Lower lobe of right lung (tissue), 2 donors: ENCODE measurements around the gene MBNL2. TPM values are rescaled to one million over a fixed set of nuclear protein-coding genes. Genes with fewer than 3 reads are reported as not detected.

Experiments used
- ATAC-seq, 2 donors: fragments of 200-7000 bp; cut with Tn5 transposase; one replicate each; pipeline ENCODE4 v1.9.1; 2020 to 2022; ENCODE audit warnings: mild to moderate bottlenecking in 2 of 2, moderate library complexity in 2 of 2
- DNase-seq: peaks from one replicate; pipeline ENCODE4 v3.0.0-alpha.2; 2020
- H3K27ac ChIP-seq: fragments of 200-600 bp; one replicate; pipeline ENCODE4 v1.8.0; 2022
- H3K27me3 ChIP-seq: fragments of 200-600 bp; one replicate; pipeline ENCODE4 v1.8.0; 2022; ENCODE audit warnings: low read depth
- H3K36me3 ChIP-seq: fragments of 200-600 bp; one replicate; pipeline ENCODE4 v1.8.0; 2022; ENCODE audit warnings: mild to moderate bottlenecking
- H3K4me1 ChIP-seq: fragments of 200-600 bp; one replicate; pipeline ENCODE4 v1.8.0; 2022
- H3K4me3 ChIP-seq: fragments of 200-600 bp; one replicate; pipeline ENCODE4 v1.8.0; 2022; ENCODE audit warnings: mild to moderate bottlenecking
- H3K9me3 ChIP-seq: fragments of 200-600 bp; one replicate; pipeline ENCODE4 v1.8.0; 2022
- intact Hi-C: fragments of 100-400 bp; cut with DNase I; formaldehyde crosslinking; loops from one replicate; pipeline ENCODE4 v1.11.0; 2022
- total RNA-seq: library from RNA; stranded (reverse); fragmentation: NEBNext Ultra II Directional; extraction: Animal tissue kit (Norgen Biotek cat#: 25700); gene quantifications from one replicate; pipeline ENCODE4 v1.2.1, GENCODE V29; 2021
- TF ChIP-seq, protein P1 (sequence below): fragments of 200-600 bp; IDR thresholded peaks from one replicate; pipeline ENCODE4 v1.8.0; 2022; ENCODE audit warnings: antibody characterized with exemption, mild to moderate bottlenecking
- donor health status: DM: no; HTN: yes; CAD: no; lungs with severe emphysema.

MBNL2 gene
- total RNA-seq, 1 donor from 2014 or later = 58.2 TPM

DNA sequence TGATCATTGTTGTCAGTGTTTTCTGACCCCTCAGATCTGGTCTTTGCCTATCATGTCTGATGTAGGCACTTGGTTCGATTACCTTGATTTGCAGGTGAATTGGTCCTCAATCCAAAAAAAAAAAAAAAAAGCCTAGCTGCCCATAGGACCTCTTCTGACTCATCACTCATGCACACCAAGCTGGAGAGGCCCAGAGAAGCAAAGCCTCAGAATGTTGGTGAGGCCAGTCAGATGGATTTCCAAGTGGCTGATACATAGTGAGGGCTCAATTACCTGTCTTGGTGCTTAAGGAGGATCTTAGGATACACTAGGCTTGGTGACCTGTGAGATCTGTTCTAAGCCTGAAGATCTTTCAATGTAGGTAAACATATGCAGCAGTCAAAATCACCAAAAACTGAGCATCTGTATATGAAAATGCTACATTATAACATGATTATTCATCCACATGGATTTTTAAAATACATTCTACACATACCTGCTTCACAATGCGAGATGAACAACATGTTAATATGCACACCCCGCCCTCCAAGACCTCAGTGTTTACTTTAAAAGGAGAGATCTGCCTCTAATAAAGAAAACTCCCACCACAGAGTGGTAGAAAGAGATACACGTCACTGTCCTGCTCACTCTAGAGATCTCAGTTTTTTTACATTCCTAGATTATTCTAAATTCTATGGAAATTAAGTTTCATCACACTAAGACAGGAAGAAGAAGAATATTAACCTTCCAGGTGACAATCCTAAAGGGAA is 132.0 kb downstream of the MBNL2 start:
- TF ChIP-seq, protein P1, sequence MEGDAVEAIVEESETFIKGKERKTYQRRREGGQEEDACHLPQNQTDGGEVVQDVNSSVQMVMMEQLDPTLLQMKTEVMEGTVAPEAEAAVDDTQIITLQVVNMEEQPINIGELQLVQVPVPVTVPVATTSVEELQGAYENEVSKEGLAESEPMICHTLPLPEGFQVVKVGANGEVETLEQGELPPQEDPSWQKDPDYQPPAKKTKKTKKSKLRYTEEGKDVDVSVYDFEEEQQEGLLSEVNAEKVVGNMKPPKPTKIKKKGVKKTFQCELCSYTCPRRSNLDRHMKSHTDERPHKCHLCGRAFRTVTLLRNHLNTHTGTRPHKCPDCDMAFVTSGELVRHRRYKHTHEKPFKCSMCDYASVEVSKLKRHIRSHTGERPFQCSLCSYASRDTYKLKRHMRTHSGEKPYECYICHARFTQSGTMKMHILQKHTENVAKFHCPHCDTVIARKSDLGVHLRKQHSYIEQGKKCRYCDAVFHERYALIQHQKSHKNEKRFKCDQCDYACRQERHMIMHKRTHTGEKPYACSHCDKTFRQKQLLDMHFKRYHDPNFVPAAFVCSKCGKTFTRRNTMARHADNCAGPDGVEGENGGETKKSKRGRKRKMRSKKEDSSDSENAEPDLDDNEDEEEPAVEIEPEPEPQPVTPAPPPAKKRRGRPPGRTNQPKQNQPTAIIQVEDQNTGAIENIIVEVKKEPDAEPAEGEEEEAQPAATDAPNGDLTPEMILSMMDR = no peak
- H3K4me3 ChIP-seq = no peak overlapping the region
- no peak overlapping the region for H3K27ac ChIP-seq
- intact Hi-C loops = loop anchor here (10.0 kb wide), 1 partner anchor 239 kb away; no protein-coding TSS in a partner anchor
- DNase-seq (no peak), ATAC-seq (no peak)
- no peaks in the 10 kb centered on the region for H3K9me3 ChIP-seq
- no peaks in the 10 kb centered on the region for H3K27me3 ChIP-seq
- H3K4me1 ChIP-seq = peaks cover 5% of the 10 kb centered on the region
- H3K36me3 ChIP-seq = peaks cover 54% of the 10 kb centered on the region

DNA sequence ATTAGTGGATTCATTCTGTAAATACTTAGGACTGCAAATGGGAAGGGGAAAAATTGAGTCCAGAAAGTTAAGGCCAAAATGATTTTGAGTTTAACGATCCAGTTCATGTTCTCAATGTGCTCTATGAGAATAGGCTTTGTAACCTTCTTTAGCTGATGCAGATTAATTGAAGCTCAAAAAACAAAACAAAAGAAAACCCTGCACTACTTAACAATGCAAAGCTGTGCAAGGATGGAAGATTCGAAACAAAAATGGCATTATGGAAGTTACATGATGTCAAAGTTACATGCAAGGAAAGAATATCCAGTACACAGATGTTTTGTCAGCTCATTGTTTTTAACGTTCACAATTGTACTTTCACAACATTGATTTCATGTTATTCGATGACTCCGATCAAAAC is 132.7 kb downstream of the MBNL2 start:
- Histone ChIP-seq H3K36me3 (peaks cover 48% of the 10 kb centered on the region), H3K9me3 (no peaks in the 10 kb centered on the region), H3K27ac (no peak overlapping the region), H3K27me3 (no peaks in the 10 kb centered on the region), H3K4me1 (peaks cover 5% of the 10 kb centered on the region), H3K4me3 (no peak overlapping the region)
- intact Hi-C loops = loop anchor here (10.0 kb wide), 1 partner anchor 240 kb away; no protein-coding TSS in a partner anchor
- ATAC-seq (no peak), DNase-seq (no peak)
- TF ChIP-seq, protein P1 = no peak

DNA sequence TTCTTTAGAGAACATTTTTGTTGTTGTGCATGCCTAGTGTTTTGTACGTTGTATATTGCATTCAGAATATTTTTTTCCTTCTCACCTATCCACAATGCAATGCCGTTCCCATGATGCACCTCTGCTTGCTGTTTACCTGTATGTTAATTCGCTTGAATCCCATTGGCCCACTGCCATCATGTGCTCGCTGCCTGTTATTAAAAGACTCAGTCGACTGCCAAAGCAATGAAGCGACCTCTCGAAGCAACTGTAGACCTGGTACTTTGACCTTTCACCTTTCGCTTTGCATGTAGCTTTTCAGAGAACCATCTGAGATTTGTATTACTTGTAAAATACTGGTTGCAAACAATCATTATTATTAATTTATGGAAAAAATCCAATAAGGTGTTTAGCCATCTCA is 134.5 kb downstream of the MBNL2 start:
- peaks cover 48% of the 10 kb centered on the region for H3K36me3 ChIP-seq

DNA sequence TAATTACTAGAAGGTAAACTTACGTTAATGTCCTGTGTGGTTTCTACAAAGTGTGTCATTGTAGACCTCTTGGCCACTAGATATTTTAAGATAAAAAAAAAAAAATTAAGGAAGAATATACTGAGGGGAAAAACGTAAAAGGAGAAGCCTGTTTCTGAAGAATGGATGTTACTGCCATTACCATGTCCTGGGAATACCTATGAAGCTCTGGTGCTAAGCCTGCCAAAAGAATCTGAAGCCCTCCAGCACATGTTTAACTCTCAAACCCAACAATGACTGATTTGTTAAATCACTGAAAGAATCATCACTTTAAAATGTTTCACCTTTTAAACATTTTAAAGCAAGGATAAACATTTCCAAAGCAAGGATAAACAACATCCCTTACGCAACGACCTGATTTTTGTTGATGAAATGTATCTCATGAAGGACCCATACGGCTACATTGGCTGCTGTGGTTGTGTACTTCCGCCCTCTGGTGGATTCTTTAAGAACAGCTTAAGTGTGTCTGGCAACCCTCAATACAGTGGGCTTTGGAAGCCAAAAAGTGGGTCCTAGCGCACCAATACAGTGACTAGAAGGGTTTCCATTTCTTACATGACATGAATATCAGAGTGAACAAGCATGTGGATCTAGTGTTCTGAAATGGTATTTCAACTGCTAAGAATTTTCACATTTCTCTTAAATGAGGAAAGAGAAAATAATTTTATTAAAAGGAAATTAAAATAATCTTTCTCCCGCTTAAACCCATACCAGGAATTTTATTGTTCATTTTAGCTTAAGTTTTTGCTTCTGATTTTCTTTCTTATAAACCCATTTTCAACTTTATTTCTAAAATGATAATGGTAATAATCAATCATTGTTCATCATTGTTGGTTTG is 137.3 kb downstream of the MBNL2 start:
- peak; percentile 88 to 94 for ATAC-seq
- intact Hi-C loops = loop anchor here (10.0 kb wide), 1 partner anchor 245 kb away; no protein-coding TSS in a partner anchor
- no peaks in the 10 kb centered on the region for H3K9me3 ChIP-seq
- TF ChIP-seq, protein P1 = peak; percentile 87
- no peaks in the 10 kb centered on the region for H3K4me1 ChIP-seq
- H3K27me3 ChIP-seq = no peaks in the 10 kb centered on the region
- H3K4me3 ChIP-seq = no peak overlapping the region
- DNase-seq = no peak
- no peak overlapping the region for H3K27ac ChIP-seq
- peaks cover 43% of the 10 kb centered on the region for H3K36me3 ChIP-seq

More for the DNA sequence above, 134.5 kb downstream of the MBNL2 start:
- Histone ChIP-seq H3K4me1 (peaks cover 5% of the 10 kb centered on the region), H3K27me3 (no peaks in the 10 kb centered on the region), H3K27ac (no peak overlapping the region), H3K4me3 (no peak overlapping the region), H3K9me3 (no peaks in the 10 kb centered on the region)
- intact Hi-C loops = loop anchor here (10.0 kb wide), 1 partner anchor 242 kb away; no protein-coding TSS in a partner anchor
- no peak for DNase-seq
- TF ChIP-seq, protein P1 = no peak
- ATAC-seq = no peak

- Histone ChIP-seq H3K9me3 (no peaks in the 10 kb centered on the region), H3K4me1 (no peaks in the 10 kb centered on the region), H3K27ac (no peak overlapping the region), H3K4me3 (no peak overlapping the region), H3K36me3 (peaks cover 47% of the 10 kb centered on the region), H3K27me3 (no peaks in the 10 kb centered on the region)
- intact Hi-C loops = no loop called here
- TF ChIP-seq, protein P1 = no peak
- ATAC-seq (no peak), DNase-seq (no peak)
Observed at GRCh38 chr13:97360610-97361009, 138.5 kb downstream of the MBNL2 start.
